HepG2 (cell line): ENCODE data around the gene SGF29. TPM values are rescaled to one million over a fixed set of nuclear protein-coding genes. Genes with fewer than 3 reads are reported as not detected.

Experiments
- ELF3 ChIP-seq: IDR thresholded peaks from 2 replicates; pipeline ENCODE4 v1.6.1; 2016; ENCODE audit warnings: missing genetic modification reagents, missing compliant biosample characterization
- GFI1 ChIP-seq: sonication (generic); formaldehyde crosslinking; IDR thresholded peaks from 2 replicates; pipeline ENCODE4 v1.5.0; 2020; ENCODE audit warnings: missing genetic modification reagents, mild to moderate bottlenecking, borderline replicate concordance
- GTF2F1 ChIP-seq: fragments of 150-350 bp; IDR thresholded peaks from 2 replicates; pipeline ENCODE4 v1.6.1; 2014; ENCODE audit warnings: low read length
- HBP1 ChIP-seq: IDR thresholded peaks from 2 replicates; pipeline ENCODE4 v1.6.1; 2016; ENCODE audit warnings: low read depth, control low read depth
- HCFC1 ChIP-seq: fragments of 150-350 bp; IDR thresholded peaks from 2 replicates; pipeline ENCODE4 v1.6.1; 2014; ENCODE audit warnings: low read depth, low read length
- MEIS1 ChIP-seq: sonication (generic); formaldehyde crosslinking; IDR thresholded peaks from 2 replicates; pipeline ENCODE4 v1.9.0; 2021; ENCODE audit warnings: mild to moderate bottlenecking, missing genetic modification reagents, moderate library complexity, borderline replicate concordance
- MEIS2 ChIP-seq: sonication (generic); formaldehyde crosslinking; IDR thresholded peaks from 2 replicates; pipeline ENCODE4 v1.9.0; 2021; ENCODE audit warnings: mild to moderate bottlenecking, missing genetic modification reagents
- MXD1 ChIP-seq: sonication (generic); formaldehyde crosslinking; IDR thresholded peaks from 2 replicates; pipeline ENCODE4 v1.4.0; 2020; ENCODE audit warnings: mild to moderate bottlenecking, missing genetic modification reagents
- NFE2L2 ChIP-seq: fragments of 150-350 bp; IDR thresholded peaks from 2 replicates; pipeline ENCODE4 v1.6.1; 2014; ENCODE audit warnings: low read length
- NR2F2 ChIP-seq: IDR thresholded peaks from 2 replicates; pipeline ENCODE4 v1.6.1; 2012; ENCODE audit warnings: low read depth, inconsistent platforms, borderline replicate concordance
- NR3C1 ChIP-seq: sonication (generic); formaldehyde crosslinking; IDR thresholded peaks from 2 replicates; pipeline ENCODE4 v1.4.0; 2020; ENCODE audit warnings: missing genetic modification reagents
- POLR2A ChIP-seq, 2 experiments: IDR thresholded peaks; 2 replicates each; pipeline ENCODE4 v1.6.1; 2011; ENCODE audit warnings: low read depth in 2 of 2, low read length in 2 of 2, mild to moderate bottlenecking in 1 of 2, moderate library complexity in 1 of 2; ENCODE audit not compliant: insufficient read depth in 1 of 2
- PPARG ChIP-seq: conservative IDR thresholded peaks from 2 replicates; pipeline ENCODE4 v1.6.1; 2016; ENCODE audit warnings: missing biosample characterization, missing genetic modification reagents
- RFX3 ChIP-seq: IDR thresholded peaks from 2 replicates; pipeline ENCODE4 v1.6.1; 2016; ENCODE audit warnings: missing biosample characterization, missing genetic modification reagents
- SP1 ChIP-seq, 2 experiments: fragments of 450-650 bp in 1 of 2; sonication (generic) in 1 of 2; formaldehyde crosslinking in 1 of 2; IDR thresholded peaks; 2 replicates each; pipeline versions ENCODE4 v1.4.0 to v1.6.1; 2016 to 2020; ENCODE audit warnings: missing genetic modification reagents in 1 of 2
- TFAP4 ChIP-seq: sonication (generic); IDR thresholded peaks from 2 replicates; pipeline ENCODE4 v1.6.1; 2016; ENCODE audit warnings: low read depth, borderline replicate concordance
- XBP1 ChIP-seq: sonication (generic); formaldehyde crosslinking; IDR thresholded peaks from 2 replicates; pipeline ENCODE4 v1.5.0; 2020; ENCODE audit warnings: missing genetic modification reagents
- YEATS2 ChIP-seq: sonication (generic); formaldehyde crosslinking; IDR thresholded peaks from 2 replicates; pipeline ENCODE4 v1.4.0; 2020; ENCODE audit warnings: missing genetic modification reagents, borderline replicate concordance
- ZNF180 ChIP-seq: sonication (generic); formaldehyde crosslinking; IDR thresholded peaks from 2 replicates; pipeline ENCODE4 v1.4.0; 2020; ENCODE audit warnings: low read depth, missing genetic modification reagents, borderline replicate concordance
- ZNF350 ChIP-seq: sonication (generic); formaldehyde crosslinking; IDR thresholded peaks from 2 replicates; pipeline ENCODE4 v1.4.0; 2020; ENCODE audit warnings: mild to moderate bottlenecking, low read depth, missing genetic modification reagents, borderline replicate concordance
- ZNF460 ChIP-seq: sonication (generic); formaldehyde crosslinking; IDR thresholded peaks from 2 replicates; pipeline ENCODE4 v1.5.1; 2020; ENCODE audit warnings: missing genetic modification reagents, mild to moderate bottlenecking, borderline replicate concordance
- ZNF597 ChIP-seq: sonication (generic); formaldehyde crosslinking; IDR thresholded peaks from 2 replicates; pipeline ENCODE4 v1.5.0; 2020; ENCODE audit warnings: missing genetic modification reagents
- ZNF761 ChIP-seq: sonication (generic); formaldehyde crosslinking; conservative IDR thresholded peaks from 2 replicates; pipeline ENCODE4 v1.4.0; 2020; ENCODE audit warnings: mild to moderate bottlenecking, missing genetic modification reagents
- ZNF782 ChIP-seq: sonication (generic); formaldehyde crosslinking; IDR thresholded peaks from 2 replicates; pipeline ENCODE4 v1.4.0; 2020; ENCODE audit warnings: missing genetic modification reagents, mild to moderate bottlenecking, borderline replicate concordance
- ZNF850 ChIP-seq: sonication (generic); formaldehyde crosslinking; conservative IDR thresholded peaks from 2 replicates; pipeline ENCODE4 v1.9.0; 2021; ENCODE audit warnings: mild to moderate bottlenecking, missing genetic modification reagents
- ZSCAN25 ChIP-seq: sonication (generic); formaldehyde crosslinking; IDR thresholded peaks from 2 replicates; pipeline ENCODE4 v1.8.0; 2022; ENCODE audit warnings: mild to moderate bottlenecking, missing genetic modification reagents
- ZSCAN31 ChIP-seq: sonication (generic); formaldehyde crosslinking; IDR thresholded peaks from 2 replicates; pipeline ENCODE4 v1.5.0; 2020; ENCODE audit warnings: low read depth, mild to moderate bottlenecking, missing genetic modification reagents
- ZZZ3 ChIP-seq: sonication (generic); formaldehyde crosslinking; IDR thresholded peaks from 2 replicates; pipeline ENCODE4 v1.4.0; 2020; ENCODE audit warnings: missing genetic modification reagents, mild to moderate bottlenecking, borderline replicate concordance
- polyA plus RNA-seq, 8 experiments: library from polyadenylated mRNA; depleted of rRNA in 3 of 8; stranded (reverse) in 7 of 8; unstranded in 1 of 8; fragments of >200 nt; fragmentation: Illumina TruSeq in 4 of 8; extraction: Trizol in 4 of 8; gene quantifications; 2 replicates each; pipeline versions ENCODE4 v1.2.1 to v1.2.3, GENCODE V29; 2011 to 2016; ENCODE audit warnings: low read depth in 4 of 8, missing spikeins in 1 of 8, mixed read lengths in 1 of 8; ENCODE audit not compliant: insufficient read depth in 1 of 8
- total RNA-seq, 5 experiments: library from RNA; depleted of rRNA; stranded (reverse); fragments of >200 nt; fragmentation: Illumina TruSeq; extraction: Trizol; gene quantifications; 2 replicates each; pipeline ENCODE4 v1.2.3, GENCODE V29; 2016; ENCODE audit warnings: low read depth in 1 of 5

Gene SGF29
- total and polyA plus RNA-seq, 2 of the 13 experiments (the other 11 are each of a cell fraction or from before 2014, with no cell fraction given), result 5.0 to 29.4 TPM

GRCh38 chr16:28526201-28527099 lies 27.3 kb upstream of the SGF29 start (continued):
- peak; percentile 73 for TF ChIP-seq GFI1 (CRISPR knock-in tag)
- peak; percentile 87; the same call in 1 of the 2 replicates for TF ChIP-seq NR2F2
- TF ChIP-seq MXD1 (CRISPR knock-in tag), result no peak
- peak; percentile 91 for TF ChIP-seq ELF3 (CRISPR knock-in tag)
- no peak for TF ChIP-seq ZNF850 (CRISPR knock-in tag)
- TF ChIP-seq ZNF761 (CRISPR knock-in tag), result peak; percentile 89
- peak; percentile 61; the same call in 1 of the 2 replicates for TF ChIP-seq MEIS2
- TF ChIP-seq XBP1, result no peak
- no peak for TF ChIP-seq HBP1
- TF ChIP-seq ZNF350, result peak; percentile 85
- TF ChIP-seq ZSCAN31 (CRISPR knock-in tag), result peak; percentile 44
- TF ChIP-seq HCFC1, result no peak
- TF ChIP-seq NFE2L2, result no peak
- no peak for TF ChIP-seq NR3C1 (CRISPR knock-in tag)
- peak; percentile 92; the same call in 1 of the 2 replicates for TF ChIP-seq TFAP4
- TF ChIP-seq ZNF597 (CRISPR knock-in tag), result no peak
- TF ChIP-seq MEIS1, result 0 out of 2 replicates have a peak, but pooled peaks have one; percentile 67
- no peak for TF ChIP-seq RFX3 (CRISPR knock-in tag)
- TF ChIP-seq GTF2F1, result no peak
- no peak for TF ChIP-seq ZNF180 (CRISPR knock-in tag)
- peak; percentile 65; the same call in 1 of the 2 replicates for TF ChIP-seq YEATS2 (CRISPR knock-in tag)
- TF ChIP-seq PPARG (CRISPR knock-in tag), result peak; percentile 86
- TF ChIP-seq SP1 (IDR thresholded peaks at IDR 0.05), result no peak
- peak; percentile 52; the same call in 1 of the 2 replicates for TF ChIP-seq SP1 (CRISPR knock-in tag; IDR thresholded peaks at IDR 0.05)
- TF ChIP-seq ZSCAN25 (CRISPR knock-in tag), result peak; percentile 94
- no peak for TF ChIP-seq ZZZ3 (CRISPR knock-in tag)
- TF ChIP-seq ZNF782 (CRISPR knock-in tag), result no peak
- TF ChIP-seq POLR2A (IDR thresholded peaks at IDR 0.05; ENCODE audit: insufficient read depth in 1 of 2, low read depth in 2 of 2, low read length in 2 of 2), result peak in 1 of 2 experiments; percentile 52; a peak in 1 of 4 replicates
- TF ChIP-seq ZNF460 (CRISPR knock-in tag), result peak; percentile 97
